ENCODE data around the gene RABGGTA. TPM values are rescaled to one million over a fixed set of nuclear protein-coding genes. Genes with fewer than 3 reads are reported as not detected.

The RABGGTA gene
- total RNA-seq, 4 donors from 2014 or later, result 20.9 to 32.8 (median 28.0) TPM

DNA sequence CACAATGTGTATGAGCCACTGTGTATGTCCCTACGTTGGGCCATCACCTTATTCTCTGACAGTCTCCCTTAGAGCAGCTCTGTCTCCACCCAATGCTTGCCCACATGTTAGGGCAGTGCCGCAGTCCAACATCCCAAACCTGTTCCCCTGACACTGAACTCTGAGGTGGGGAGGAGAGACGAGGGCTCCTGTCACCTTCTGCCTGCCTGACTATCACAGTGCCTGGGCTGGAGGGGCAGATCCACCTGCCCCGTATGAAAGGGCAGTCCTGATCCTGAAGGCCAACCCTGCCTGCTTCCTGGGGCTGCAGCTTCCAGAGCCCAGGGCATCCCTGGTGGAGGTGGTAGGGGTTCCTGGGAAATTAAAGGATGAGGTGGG, 10.6 kb downstream of the RABGGTA start:
- no peaks in the 10 kb centered on the region for H3K27me3 ChIP-seq
- no peak for TF ChIP-seq POLR2A (IDR thresholded peaks at IDR 0.05)
- TF ChIP-seq, protein P1, sequence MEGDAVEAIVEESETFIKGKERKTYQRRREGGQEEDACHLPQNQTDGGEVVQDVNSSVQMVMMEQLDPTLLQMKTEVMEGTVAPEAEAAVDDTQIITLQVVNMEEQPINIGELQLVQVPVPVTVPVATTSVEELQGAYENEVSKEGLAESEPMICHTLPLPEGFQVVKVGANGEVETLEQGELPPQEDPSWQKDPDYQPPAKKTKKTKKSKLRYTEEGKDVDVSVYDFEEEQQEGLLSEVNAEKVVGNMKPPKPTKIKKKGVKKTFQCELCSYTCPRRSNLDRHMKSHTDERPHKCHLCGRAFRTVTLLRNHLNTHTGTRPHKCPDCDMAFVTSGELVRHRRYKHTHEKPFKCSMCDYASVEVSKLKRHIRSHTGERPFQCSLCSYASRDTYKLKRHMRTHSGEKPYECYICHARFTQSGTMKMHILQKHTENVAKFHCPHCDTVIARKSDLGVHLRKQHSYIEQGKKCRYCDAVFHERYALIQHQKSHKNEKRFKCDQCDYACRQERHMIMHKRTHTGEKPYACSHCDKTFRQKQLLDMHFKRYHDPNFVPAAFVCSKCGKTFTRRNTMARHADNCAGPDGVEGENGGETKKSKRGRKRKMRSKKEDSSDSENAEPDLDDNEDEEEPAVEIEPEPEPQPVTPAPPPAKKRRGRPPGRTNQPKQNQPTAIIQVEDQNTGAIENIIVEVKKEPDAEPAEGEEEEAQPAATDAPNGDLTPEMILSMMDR (IDR thresholded peaks at IDR 0.05 in 4 of 5, conservative IDR thresholded peaks at IDR 0.05 in 1 of 5), result no peak
- intact Hi-C loops (cut with DNase I; ENCODE audit: low total_unique reads) (no loop called here), in situ Hi-C loops (cut with MboI; ENCODE audit: low sequenced_read_pairs in 4 of 4) (no loop called here)
- peaks cover 0 to 7% of the 10 kb centered on the region in 2 donors for H3K36me3 ChIP-seq
- no peaks in the 10 kb centered on the region for H3K4me1 ChIP-seq
- H3K4me3 ChIP-seq, result no peak overlapping the region
- ATAC-seq (no peak), DNase-seq (no peak)
- H3K27ac ChIP-seq, result no peak overlapping the region
- no peaks in the 10 kb centered on the region for H3K9me3 ChIP-seq

DNA sequence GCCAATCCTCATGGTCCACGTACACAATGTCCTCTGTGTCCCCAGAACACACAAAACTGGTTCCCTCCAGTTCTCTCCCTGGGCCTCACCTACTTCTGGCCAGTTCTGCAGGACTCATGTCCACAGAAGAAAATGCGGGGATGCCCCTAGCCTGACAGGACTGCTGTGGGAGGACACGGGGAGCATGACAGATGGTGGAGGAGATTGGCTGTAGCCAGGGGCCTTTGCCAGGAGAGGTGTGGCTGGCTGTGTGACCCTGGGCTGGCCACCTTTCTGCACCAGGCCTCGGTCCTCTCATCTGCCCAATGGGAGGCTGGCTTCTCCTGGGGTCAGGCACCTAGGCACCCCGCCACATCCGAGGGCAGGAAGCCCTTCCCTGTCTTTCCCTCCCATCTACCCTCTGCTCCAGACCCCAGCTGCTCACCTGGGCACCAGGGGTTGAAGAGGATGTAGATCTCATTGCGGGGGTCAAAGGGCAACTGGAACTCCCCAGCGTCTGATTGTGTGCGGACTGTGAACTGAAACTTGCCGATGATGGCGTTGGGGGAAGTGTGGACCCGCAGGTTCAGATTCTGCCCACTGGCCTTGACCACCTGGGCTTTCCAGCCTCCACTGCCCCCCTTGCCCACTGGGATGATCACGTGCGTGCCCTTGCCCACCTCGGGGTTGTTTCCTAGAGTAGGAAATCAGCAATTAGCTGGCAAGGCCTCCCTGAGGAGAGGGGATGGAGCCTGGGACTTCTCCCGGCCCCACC, 11.2 kb downstream of the RABGGTA start:
- intact Hi-C loops (cut with DNase I; ENCODE audit: low total_unique reads) (no loop called here), in situ Hi-C loops (cut with MboI; ENCODE audit: low sequenced_read_pairs in 4 of 4) (no loop called here)
- H3K27me3 ChIP-seq, result no peaks in the 10 kb centered on the region
- no peak overlapping the region for H3K4me3 ChIP-seq
- no peak for DNase-seq
- peaks cover 0 to 2% of the 10 kb centered on the region in 2 donors for H3K36me3 ChIP-seq
- no peaks in the 10 kb centered on the region for H3K9me3 ChIP-seq
- no peak for TF ChIP-seq POLR2A (IDR thresholded peaks at IDR 0.05)
- TF ChIP-seq, protein P1 (IDR thresholded peaks at IDR 0.05 in 4 of 5, conservative IDR thresholded peaks at IDR 0.05 in 1 of 5), result no peak
- no peaks in the 10 kb centered on the region for H3K4me1 ChIP-seq
- H3K27ac ChIP-seq, result no peak overlapping the region
- ATAC-seq, result no peak

DNA sequence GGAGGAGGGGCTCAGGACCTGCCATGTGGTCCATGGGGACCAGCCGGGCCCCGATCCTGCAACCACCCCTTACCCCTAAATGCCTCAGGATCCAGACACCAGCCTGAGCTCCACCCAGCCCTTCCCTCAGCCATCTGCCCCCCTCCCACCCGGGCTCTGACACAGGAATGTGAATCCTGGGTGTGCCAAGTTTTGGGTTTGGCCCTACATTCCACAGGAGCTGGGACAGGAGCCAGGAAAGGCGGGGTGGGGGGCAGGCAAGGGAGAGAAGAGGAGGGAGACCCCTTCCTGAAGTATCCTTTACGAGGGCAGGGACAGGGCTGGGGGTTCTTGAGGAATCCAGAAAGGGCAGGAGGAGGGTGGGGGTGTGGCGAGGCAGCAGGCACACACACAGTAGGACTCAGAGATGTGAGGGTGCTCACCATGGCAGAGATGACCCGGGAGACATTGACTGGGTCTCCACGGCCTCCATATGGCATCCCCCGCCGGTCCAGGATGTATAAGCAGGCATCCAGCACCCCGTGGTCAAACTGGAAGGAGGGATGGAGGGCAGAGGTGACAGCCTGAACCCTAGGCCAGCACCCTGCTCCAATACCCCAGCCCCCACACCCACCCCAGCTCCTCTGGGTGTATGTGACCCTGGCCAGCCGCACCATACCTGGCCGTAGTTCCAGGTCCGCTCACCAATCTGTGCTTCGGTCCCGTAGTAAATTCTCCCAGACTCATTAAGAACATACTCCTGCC, 11.9 kb downstream of the RABGGTA start:
- in situ Hi-C loops (cut with MboI; ENCODE audit: low sequenced_read_pairs in 4 of 4) (no loop called here), intact Hi-C loops (cut with DNase I; ENCODE audit: low total_unique reads) (no loop called here)
- TF ChIP-seq, protein P1 (IDR thresholded peaks at IDR 0.05 in 4 of 5, conservative IDR thresholded peaks at IDR 0.05 in 1 of 5), result no peak
- TF ChIP-seq POLR2A (IDR thresholded peaks at IDR 0.05), result no peak
- no peaks in the 10 kb centered on the region for H3K27me3 ChIP-seq
- DNase-seq (no peak), ATAC-seq (no peak)
- H3K4me1 ChIP-seq, result no peaks in the 10 kb centered on the region
- no peaks in the 10 kb centered on the region for H3K36me3 ChIP-seq
- H3K4me3 ChIP-seq, result no peak overlapping the region
- no peak overlapping the region for H3K27ac ChIP-seq
- no peaks in the 10 kb centered on the region for H3K9me3 ChIP-seq

DNA sequence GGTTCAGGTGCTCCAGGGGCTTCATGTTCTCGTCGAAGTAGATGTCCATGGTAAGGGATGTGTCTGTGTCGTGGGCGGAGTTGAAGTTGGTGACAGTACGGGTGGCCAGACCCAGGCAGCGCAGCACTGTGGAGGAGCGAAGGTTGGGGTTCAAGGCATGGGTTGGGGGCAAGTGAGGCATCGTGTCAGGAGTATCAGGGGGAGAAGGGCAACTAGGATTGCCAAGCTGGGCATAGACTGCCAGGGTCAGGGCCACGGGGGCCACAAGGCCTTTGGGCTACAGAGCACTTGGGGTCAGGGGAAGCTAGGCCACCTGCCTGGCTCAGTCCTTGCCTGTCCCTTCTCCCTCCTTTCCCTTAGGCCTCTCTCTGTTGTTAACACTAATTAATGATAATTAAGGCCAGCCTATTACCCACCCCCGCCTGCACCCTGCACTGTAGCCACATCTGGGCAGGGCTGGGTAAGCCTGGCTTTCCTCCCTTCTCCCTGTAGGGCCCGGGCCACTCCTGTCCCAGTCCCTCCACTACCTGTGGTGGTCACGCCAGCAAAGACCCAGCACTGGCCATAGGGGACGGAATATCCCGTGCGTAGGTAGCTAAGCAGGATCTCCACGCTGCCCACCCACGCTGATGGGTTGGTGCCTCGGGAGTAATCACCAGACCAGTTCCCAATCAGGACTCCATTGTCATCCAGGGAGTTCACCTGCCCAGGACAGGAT, 12.7 kb downstream of the RABGGTA start:
- TF ChIP-seq, protein P1 (IDR thresholded peaks at IDR 0.05 in 4 of 5, conservative IDR thresholded peaks at IDR 0.05 in 1 of 5), result no peak
- no peak for TF ChIP-seq POLR2A (IDR thresholded peaks at IDR 0.05)
- H3K36me3 ChIP-seq, result no peaks in the 10 kb centered on the region
- DNase-seq, result no peak
- no peaks in the 10 kb centered on the region for H3K27me3 ChIP-seq
- H3K4me1 ChIP-seq, result no peaks in the 10 kb centered on the region
- in situ Hi-C loops (cut with MboI; ENCODE audit: low sequenced_read_pairs in 4 of 4), result no loop called here
- no peak overlapping the region for H3K4me3 ChIP-seq
- no peaks in the 10 kb centered on the region for H3K9me3 ChIP-seq
- no peak for ATAC-seq
- intact Hi-C loops (cut with DNase I; ENCODE audit: low total_unique reads), result no loop called here
- H3K27ac ChIP-seq, result no peak overlapping the region

All from gastrocnemius medialis (tissue), 4 donors.